WERI-Rb-1 (cell line): ENCODE measurements around the gene ALDH4A1.
A peak's percentile ranks its signal among the peaks of the same experiment; 100 is the strongest.

Experiments
- DNase-seq: peaks from one replicate; pipeline ENCODE4 v3.0.0-alpha.2; 2020
- H3K27ac ChIP-seq: fragments of 250-450 bp; sonication (Bioruptor Pico); 2 replicates; pipeline ENCODE4 v1.5.1; 2020; ENCODE audit warnings: mild to moderate bottlenecking, moderate library complexity
- H3K27me3 ChIP-seq: fragments of 250-450 bp; sonication (Bioruptor Pico); 2 replicates; pipeline ENCODE4 v1.5.1; 2021; ENCODE audit warnings: mild to moderate bottlenecking, low read depth, moderate library complexity; ENCODE audit not compliant: insufficient read depth, severe bottlenecking
- H3K36me3 ChIP-seq: fragments of 250-450 bp; sonication (Bioruptor Pico); 2 replicates; pipeline ENCODE4 v1.5.1; 2020; ENCODE audit warnings: mild to moderate bottlenecking, moderate library complexity
- H3K4me3 ChIP-seq: 2 replicates; pipeline ENCODE4 v1.5.1; 2011; ENCODE audit warnings: low read depth, mild to moderate bottlenecking, control low read depth, low read length
- H3K9me3 ChIP-seq: fragments of 250-450 bp; sonication (Bioruptor Pico); 2 replicates; pipeline ENCODE4 v1.5.1; 2021; ENCODE audit warnings: mild to moderate bottlenecking, moderate library complexity; ENCODE audit not compliant: severe bottlenecking
- CTCF ChIP-seq: IDR thresholded peaks from 2 replicates; pipeline ENCODE4 v1.5.1; 2011; ENCODE audit warnings: low read depth, mild to moderate bottlenecking, control low read depth, inconsistent platforms, low read length

ALDH4A1 gene

GRCh38 chr1:18944810-18945209, 42.5 kb upstream of the ALDH4A1 start:
- peak overlapping the region; percentile 77 for H3K27ac ChIP-seq
- no peaks in the 10 kb centered on the region for H3K9me3 ChIP-seq
- no peak for DNase-seq
- no peak for TF ChIP-seq CTCF
- no peaks in the 10 kb centered on the region for H3K27me3 ChIP-seq
- H3K4me3 ChIP-seq = no peak overlapping the region
- no peaks in the 10 kb centered on the region for H3K36me3 ChIP-seq

- H3K27me3 ChIP-seq = no peaks in the 10 kb centered on the region
- H3K4me3 ChIP-seq = no peak overlapping the region
- no peak for DNase-seq
- no peak for TF ChIP-seq CTCF
- H3K36me3 ChIP-seq = no peaks in the 10 kb centered on the region
- peak overlapping the region; percentile 77; the same call in 1 of the 2 replicates for H3K27ac ChIP-seq
- H3K9me3 ChIP-seq = no peaks in the 10 kb centered on the region
Measured at GRCh38 chr1:18943914-18944572, 41.7 kb upstream of the ALDH4A1 start.

- Histone ChIP-seq H3K36me3 (no peaks in the 10 kb centered on the region), H3K27me3 (no peaks in the 10 kb centered on the region)
Measured at GRCh38 chr1:18943162-18943561, 40.8 kb upstream of the ALDH4A1 start.

GRCh38 chr1:18942340-18942739, 40.0 kb upstream of the ALDH4A1 start:
- no peak for DNase-seq
- Histone ChIP-seq H3K27ac (peak overlapping the region; percentile 43; the same call in 1 of the 2 replicates), H3K4me3 (no peak overlapping the region), H3K9me3 (no peaks in the 10 kb centered on the region), H3K36me3 (no peaks in the 10 kb centered on the region), H3K27me3 (no peaks in the 10 kb centered on the region)
- no peak for TF ChIP-seq CTCF

More at GRCh38 chr1:18943162-18943561, 40.8 kb upstream of the ALDH4A1 start:
- H3K9me3 ChIP-seq = no peaks in the 10 kb centered on the region
- no peak overlapping the region for H3K27ac ChIP-seq
- no peak for TF ChIP-seq CTCF
- no peak overlapping the region for H3K4me3 ChIP-seq
- no peak for DNase-seq

- Histone ChIP-seq H3K36me3 (no peaks in the 10 kb centered on the region), H3K27ac (peak overlapping the region; percentile 43), H3K27me3 (no peaks in the 10 kb centered on the region), H3K4me3 (no peak overlapping the region), H3K9me3 (no peaks in the 10 kb centered on the region)
- no peak for TF ChIP-seq CTCF
- DNase-seq = no peak
Measured at GRCh38 chr1:18941221-18942141, 39.1 kb upstream of the ALDH4A1 start.
